GM19372 (cell line): ENCODE results near the gene TMEM183A.

ENCODE experiments used
- ATAC-seq: cut with Tn5 transposase; IDR thresholded peaks from one replicate; pipeline ENCODE4 v1.9.1; 2021; ENCODE audit warnings: mild to moderate bottlenecking, low read depth, moderate library complexity; ENCODE audit not compliant: unreplicated experiment

The TMEM183A gene

DNA sequence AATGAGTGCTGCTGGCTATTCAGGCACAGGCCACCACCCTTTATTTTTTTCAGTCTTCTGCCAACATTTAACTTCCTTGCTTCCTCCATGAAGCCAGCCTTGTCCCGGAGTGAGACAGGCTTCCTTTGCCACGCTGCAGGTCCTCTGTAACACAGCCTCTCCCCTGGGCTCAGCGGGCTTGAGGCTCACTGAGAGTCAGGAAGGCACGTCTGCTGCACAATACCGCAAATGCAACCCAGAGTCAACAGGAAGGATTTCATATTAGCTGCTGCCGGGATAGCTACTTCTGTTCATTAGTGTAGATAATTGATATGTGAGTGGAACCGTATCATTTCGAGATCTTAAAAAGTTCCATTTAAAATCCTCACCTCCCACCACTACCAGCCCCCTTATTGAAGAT lies 56.1 kb downstream of the TMEM183A start:
- ATAC-seq = no peak

DNA sequence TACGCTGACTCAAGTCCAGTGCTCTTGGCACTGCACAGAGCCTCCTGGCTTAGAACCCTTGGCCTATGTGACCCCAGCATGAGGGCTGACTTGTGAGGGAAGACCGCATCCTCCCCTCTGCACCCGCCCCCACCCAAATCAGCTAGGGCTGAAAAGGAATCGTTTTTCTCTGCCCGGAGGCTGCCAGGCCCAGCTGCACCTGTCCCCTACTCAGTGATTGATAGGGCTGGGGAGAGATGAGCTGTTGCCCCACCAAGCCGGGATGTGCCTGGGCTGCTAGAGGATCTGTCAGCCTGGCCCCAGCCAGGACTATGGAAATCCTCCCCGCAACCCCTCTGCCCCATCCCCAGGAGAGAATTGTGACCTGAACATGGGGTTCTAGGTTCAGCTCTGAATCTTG lies 58.0 kb downstream of the TMEM183A start:
- no peak for ATAC-seq

DNA sequence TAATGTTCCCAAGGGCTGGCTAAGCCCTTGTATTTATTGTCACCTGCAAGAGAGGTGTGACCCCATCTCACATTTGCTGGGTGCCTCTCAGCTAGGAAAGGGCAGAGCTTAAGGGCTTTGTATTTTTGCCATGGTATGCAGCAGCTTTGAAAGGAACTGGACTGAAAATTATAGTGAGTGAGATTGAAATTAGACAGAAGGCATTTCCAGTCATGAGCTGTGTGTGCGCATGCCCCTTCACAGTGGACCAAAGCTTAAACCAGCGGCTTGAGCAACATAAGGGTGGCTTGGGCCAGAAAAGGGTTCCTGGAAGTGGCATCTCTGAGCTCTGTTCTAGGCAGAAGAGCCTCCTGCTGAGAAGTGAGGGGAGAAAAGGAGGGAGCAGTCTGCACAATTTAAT lies 58.8 kb downstream of the TMEM183A start:
- no peak for ATAC-seq

DNA sequence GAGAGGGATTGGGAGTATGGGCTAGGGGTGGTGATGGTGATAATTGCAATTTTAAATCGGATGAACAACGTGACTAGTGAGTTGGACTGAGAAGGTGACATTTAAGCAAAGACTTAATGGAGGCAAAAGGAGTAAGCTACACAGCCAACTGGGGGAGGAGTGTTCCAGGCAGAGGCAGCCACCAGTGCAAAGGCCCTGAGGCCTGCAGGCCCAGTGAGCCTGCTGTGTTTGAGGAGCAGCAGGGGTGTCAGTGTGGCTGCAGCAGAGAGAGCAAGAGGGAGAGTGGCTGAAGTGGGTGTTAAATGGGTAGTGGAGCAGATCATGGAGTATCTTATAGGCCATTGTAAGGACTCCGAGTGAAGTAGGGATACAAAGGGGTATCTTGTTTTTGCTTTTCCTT lies 59.8 kb downstream of the TMEM183A start:
- ATAC-seq = no peak

DNA sequence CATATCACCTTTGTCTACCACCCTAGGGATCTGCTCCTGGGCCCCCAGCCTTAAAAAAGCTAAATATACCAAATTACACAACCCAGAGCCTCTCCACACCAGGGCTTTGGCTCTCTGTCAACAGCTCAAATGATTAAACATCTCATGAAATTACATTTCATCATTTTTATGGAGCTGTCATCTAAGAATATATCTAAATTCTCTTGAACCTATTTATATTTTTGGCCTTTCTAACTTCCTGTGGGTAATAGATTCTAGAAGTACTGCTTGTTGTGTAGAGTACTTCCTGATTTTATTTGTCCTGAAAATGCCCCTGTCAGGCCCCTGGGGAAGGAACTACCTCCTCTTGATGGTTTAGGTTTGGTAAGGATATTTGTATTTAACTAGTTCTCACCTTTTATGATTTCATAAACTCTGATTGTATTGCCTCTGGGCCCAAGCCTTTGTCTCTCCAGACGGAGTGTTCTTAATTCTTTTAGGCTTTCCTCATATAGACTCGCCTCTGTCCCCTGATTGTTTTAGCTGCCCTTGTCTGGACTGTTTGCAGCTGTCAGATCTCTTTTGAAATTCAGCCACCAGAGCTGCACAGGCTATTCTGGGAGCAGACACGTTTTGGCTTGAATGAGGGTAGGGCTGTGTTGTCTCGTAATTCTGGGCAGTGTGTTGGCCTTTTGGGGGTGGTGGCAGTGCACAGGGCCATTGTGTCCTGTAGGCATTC lies 62.0 kb downstream of the TMEM183A start:
- ATAC-seq = no peak

DNA sequence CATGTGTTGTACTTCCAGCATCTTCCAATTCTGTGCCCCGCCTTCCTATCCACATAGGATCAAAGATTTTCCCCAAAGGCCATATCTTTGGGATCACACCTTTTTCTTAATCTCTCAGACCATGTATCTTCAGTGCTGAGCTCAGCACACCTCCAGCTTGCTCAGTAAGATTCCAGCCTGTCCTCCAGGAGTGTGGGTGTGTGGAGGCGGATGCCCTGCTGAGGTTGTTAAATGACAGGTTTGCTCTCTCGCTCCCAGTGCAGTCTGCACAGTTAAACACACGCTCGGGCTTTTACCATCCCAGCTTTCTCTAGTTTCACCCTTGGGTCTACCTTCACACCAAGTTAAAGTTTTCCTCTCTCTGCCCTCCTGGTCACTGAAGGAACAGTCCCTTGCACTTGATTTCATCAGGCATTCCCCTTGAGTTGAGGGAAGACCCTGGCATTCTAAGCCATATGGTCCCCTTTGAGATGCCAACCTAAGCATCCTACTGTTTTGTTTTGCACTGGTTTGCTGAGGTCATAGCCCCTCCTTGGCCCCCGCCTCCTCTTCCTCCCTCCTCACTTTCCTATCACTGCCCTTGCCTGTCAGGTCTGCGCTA lies 64.9 kb downstream of the TMEM183A start:
- ATAC-seq = no peak

DNA sequence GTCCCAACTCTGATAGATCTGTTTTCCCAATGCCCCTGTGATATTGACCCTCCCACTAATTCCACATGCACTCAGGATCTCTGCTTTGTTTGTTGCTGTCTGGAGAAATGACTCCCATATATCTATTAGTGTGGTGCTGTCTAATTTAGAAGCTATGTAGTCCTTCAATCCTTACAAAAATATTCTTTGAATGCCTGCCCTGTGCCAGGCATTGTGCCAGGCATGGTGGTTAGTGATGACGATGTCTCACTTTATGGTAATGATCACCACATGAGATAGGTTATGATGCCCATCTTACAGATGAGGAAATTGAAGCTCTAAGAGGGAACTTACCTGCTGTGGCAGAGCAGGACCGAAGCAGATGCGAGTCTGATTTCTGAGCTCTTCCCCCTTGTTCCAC lies 65.7 kb downstream of the TMEM183A start:
- no peak for ATAC-seq

DNA sequence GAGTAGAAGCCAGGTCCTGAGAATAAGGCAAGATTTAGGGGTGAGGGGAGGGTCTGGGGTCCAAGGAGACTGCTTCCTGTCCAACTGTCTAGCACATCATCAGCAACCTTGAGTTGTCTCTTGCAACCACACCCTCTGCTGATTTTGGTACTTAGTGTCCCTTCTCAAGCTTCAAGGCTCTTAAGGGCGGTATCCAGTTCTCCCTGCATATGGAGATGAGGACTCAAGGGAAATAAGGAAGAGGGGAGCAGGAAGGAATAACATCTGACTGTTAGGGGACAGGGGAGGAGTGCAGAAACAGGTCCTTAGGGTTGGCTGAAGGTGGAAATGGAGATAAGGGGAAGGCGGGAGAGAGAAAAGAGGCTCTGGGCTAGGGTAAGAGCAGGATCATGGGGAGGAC lies 66.3 kb downstream of the TMEM183A start:
- ATAC-seq = no peak
